T-cell (primary cell): Measurements from ENCODE around the gene CEACAM18. TPM values are rescaled to one million over a fixed set of nuclear protein-coding genes. Genes with fewer than 3 reads are reported as not detected.
"Not testable (repeated sequence)": the region's sequence is repeated elsewhere in the genome, so short reads cannot be mapped to it uniquely, and the experiment has no call there.

Experiments
- ATAC-seq, 4 experiments: fragments of 200-7000 bp in 3 of 4; fragments of 150-1000 bp in 1 of 4; cut with Tn5 transposase; replicated peaks in 1 of 4; 1 replicate in 3 of 4; 2 replicates in 1 of 4; pipeline ENCODE4 v1.10.0; 2021; ENCODE audit warnings: moderate library complexity in 3 of 4, mild to moderate bottlenecking in 2 of 4, moderate number of reproducible peaks in 1 of 4
- CTCF ChIA-PET, 2 donors: fragments of 300-600 bp; sonication (Branson Sonifier 250); formaldehyde crosslinking; loops; one replicate each; lab custom pipeline; 2022; ENCODE audit warnings: antibody characterized with exemption in 2 of 2; lab: Charles Lee
- POLR2A ChIA-PET, 2 donors: fragments of 300-600 bp; sonication (Branson Sonifier 250); formaldehyde crosslinking; loops; one replicate each; lab custom pipeline; 2022; ENCODE audit warnings: antibody characterized with exemption in 2 of 2; lab: Charles Lee
- DNase-seq, 35 experiments: peaks; one replicate each; pipeline versions ENCODE4 v3.0.0 to v3.0.0-alpha.2; 2013 to 2023
- H3K27ac ChIP-seq: one replicate; pipeline ENCODE4 v1.5.1; 2013; ENCODE audit warnings: low read length
- H3K27me3 ChIP-seq, 2 experiments: replicated peaks in 1 of 2; 1 replicate in 1 of 2; 2 replicates in 1 of 2; pipeline versions ENCODE4 v1.6.1 to v1.7.0; 2013; ENCODE audit warnings: low read length in 1 of 2, mixed read lengths in 1 of 2; ENCODE audit not compliant: control insufficient read depth in 2 of 2, insufficient read depth in 2 of 2; ENCODE audit errors: extremely low read depth in 1 of 2
- H3K36me3 ChIP-seq, 2 donors: 1 replicate in 1 of 2; 2 replicates in 1 of 2; pipeline versions ENCODE4 v1.6.1 to v1.7.0; 2013; ENCODE audit warnings: low read length in 1 of 2; ENCODE audit not compliant: control insufficient read depth in 2 of 2, insufficient read depth in 1 of 2; ENCODE audit errors: extremely low read depth in 1 of 2
- H3K4me1 ChIP-seq, 2 experiments: 1 replicate in 1 of 2; 2 replicates in 1 of 2; pipeline versions ENCODE4 v1.6.1 to v1.7.0; 2013; ENCODE audit warnings: low read length in 2 of 2, mixed read lengths in 1 of 2; ENCODE audit not compliant: insufficient read depth in 2 of 2, control insufficient read depth in 1 of 2; ENCODE audit errors: extremely low read depth in 1 of 2
- H3K4me3 ChIP-seq, 2 donors: 1 replicate in 1 of 2; 2 replicates in 1 of 2; pipeline versions ENCODE4 v1.5.1 to v1.7.0; 2013; ENCODE audit warnings: mild to moderate bottlenecking in 2 of 2, low read length in 1 of 2, moderate library complexity in 1 of 2; ENCODE audit not compliant: control insufficient read depth in 1 of 2; ENCODE audit errors: extremely low read depth in 1 of 2
- H3K9me3 ChIP-seq: 2 replicates; pipeline ENCODE4 v1.7.0; 2013
- H3K27ac Mint-ChIP-seq, 2 donors: one replicate each; pipeline ENCODE4 v1.8.0; 2020 to 2021; ENCODE audit warnings: mild to moderate bottlenecking in 2 of 2, mixed read lengths in 2 of 2
- H3K27me3 Mint-ChIP-seq, 2 donors: one replicate each; pipeline ENCODE4 v1.8.0; 2021 to 2022; ENCODE audit warnings: mixed read lengths in 2 of 2
- H3K36me3 Mint-ChIP-seq: one replicate; pipeline ENCODE4 v1.8.0; 2021; ENCODE audit warnings: mixed read lengths
- H3K4me1 Mint-ChIP-seq, 3 donors: one replicate each; pipeline ENCODE4 v1.8.0; 2020 to 2022; ENCODE audit warnings: mixed read lengths in 3 of 3, mild to moderate bottlenecking in 1 of 3
- H3K4me3 Mint-ChIP-seq, 3 donors: one replicate each; pipeline ENCODE4 v1.8.0; 2020 to 2022; ENCODE audit warnings: mild to moderate bottlenecking in 3 of 3, mixed read lengths in 3 of 3, moderate library complexity in 3 of 3
- H3K9me3 Mint-ChIP-seq, 3 donors: one replicate each; pipeline ENCODE4 v1.8.0; 2020 to 2022; ENCODE audit warnings: mixed read lengths in 3 of 3
- WGBS: methylation state at CpG from one replicate; pipeline ENCODE4 v1.1.5; 2013; ENCODE audit warnings: missing lambda C conversion rate; ENCODE audit not compliant: insufficient coverage; 5-methylcytosine and 5-hydroxymethylcytosine counted together
- total RNA-seq, 35 experiments: library from RNA in 6 of 35; stranded (reverse) in 6 of 35; fragments of 120-200 nt in 1 of 35; gene quantifications; one replicate each; pipeline versions ENCODE4 v1.2.1 to v1.2.4 and lab custom pipeline; 2013 to 2026

The CEACAM18 gene
- total RNA-seq, 5 donors from 2014 or later (not counting 1 experiment from before 2014, with no cell fraction given): not detected

GRCh38 chr19:51440052-51440451 is 38.3 kb upstream of the CEACAM18 start:
- 88% methylated on average over 2 of the region's 2 CpGs for WGBS
- Histone ChIP-seq H3K27me3 (peaks cover 0 to 7% of the 10 kb centered on the region in 2 experiments), H3K36me3 (no peaks in the 10 kb centered on the region), H3K27ac (no peak overlapping the region), H3K4me3 (no peak overlapping the region), H3K4me1 (peaks cover 12 to 32% of the 10 kb centered on the region in 2 experiments), H3K9me3 (no peaks in the 10 kb centered on the region)
- H3K27me3 Mint-ChIP-seq: peaks cover 10% of the 10 kb centered on the region in 2 donors
- ATAC-seq (no peak), DNase-seq (no peak)
- peaks cover 31 to 49% (median 44%) of the 10 kb centered on the region in 3 donors for H3K4me1 Mint-ChIP-seq
- peak overlapping the region in 1 of 3 donors; percentile 23 for H3K4me3 Mint-ChIP-seq
- H3K9me3 Mint-ChIP-seq: no peaks in the 10 kb centered on the region
- CTCF ChIA-PET: interaction anchor here (0.6 to 1.4 kb wide), 4 partner anchors 18 to 712 kb away, joined by 3 to 5 read pairs (median 4); partner anchors contain the start of gene SIGLEC10 (in 1 of the 2)
- peak overlapping the region; percentile 90 to 96 for H3K27ac Mint-ChIP-seq
- POLR2A ChIA-PET: interaction anchor here in 1 of 2 donors (0.6 kb wide), 1 partner anchor 31 kb away, joined by 4 read pairs; no protein-coding TSS in a partner anchor
- no peaks in the 10 kb centered on the region for H3K36me3 Mint-ChIP-seq

GRCh38 chr19:51440846-51441409 is 37.4 kb upstream of the CEACAM18 start:
- H3K27me3 ChIP-seq: peaks cover 0 to 7% of the 10 kb centered on the region in 2 experiments
- Mint-ChIP-seq H3K27ac (peak overlapping the region; percentile 90 to 96), H3K9me3 (no peaks in the 10 kb centered on the region), H3K27me3 (peaks cover 10% of the 10 kb centered on the region in 2 donors), H3K4me3 (peak overlapping the region; percentile 73 to 83 (median 82)), H3K4me1 (peaks cover 31 to 49% (median 44%) of the 10 kb centered on the region in 3 donors), H3K36me3 (no peaks in the 10 kb centered on the region)
- H3K36me3 ChIP-seq: no peaks in the 10 kb centered on the region
- peak overlapping the region; percentile 86 for H3K27ac ChIP-seq
- POLR2A ChIA-PET: no interaction called here
- peak overlapping the region; percentile 25 to 54 for H3K4me3 ChIP-seq
- CTCF ChIA-PET: interaction anchor here in 1 of 2 donors (0.5 kb wide), 1 partner anchor 46 kb away, joined by 4 read pairs; no protein-coding TSS in a partner anchor
- 0% methylated on average over 7 of the region's 11 CpGs for WGBS
- ATAC-seq (no peak), DNase-seq (peak in 7 of 35 experiments; percentile 5 to 41 (median 15))
- H3K4me1 ChIP-seq: peaks cover 12 to 32% of the 10 kb centered on the region in 2 experiments
- H3K9me3 ChIP-seq: no peaks in the 10 kb centered on the region

GRCh38 chr19:51441410-51442390 is 36.6 kb upstream of the CEACAM18 start:
- H3K27me3 Mint-ChIP-seq: peaks cover 3 to 4% of the 10 kb centered on the region in 2 donors
- H3K9me3 Mint-ChIP-seq: no peaks in the 10 kb centered on the region
- DNase-seq (peak; percentile 55 to 88 (median 74)), ATAC-seq (peak; percentile 89 to 93 (median 89))
- no peaks in the 10 kb centered on the region for H3K36me3 Mint-ChIP-seq
- Histone ChIP-seq H3K27ac (peak overlapping the region; percentile 86), H3K4me1 (peaks cover 12 to 32% of the 10 kb centered on the region in 2 experiments), H3K9me3 (no peaks in the 10 kb centered on the region), H3K36me3 (no peaks in the 10 kb centered on the region), H3K27me3 (peaks cover 0 to 7% of the 10 kb centered on the region in 2 experiments), H3K4me3 (peak overlapping the region; percentile 25 to 54)
- peaks cover 33 to 51% (median 44%) of the 10 kb centered on the region in 3 donors for H3K4me1 Mint-ChIP-seq
- ChIA-PET POLR2A (no interaction called here), CTCF (interaction anchor here in 1 of 2 donors (0.5 kb wide), 1 partner anchor 46 kb away, joined by 4 read pairs; no protein-coding TSS in a partner anchor)
- H3K4me3 Mint-ChIP-seq: peak overlapping the region; percentile 73 to 83 (median 82)
- H3K27ac Mint-ChIP-seq: peak overlapping the region; percentile 90 to 96
- 1% methylated on average over 11 of the region's 31 CpGs for WGBS

- H3K9me3 ChIP-seq, H3K27ac ChIP-seq, H3K27me3 Mint-ChIP-seq, H3K36me3 Mint-ChIP-seq, H3K4me3 ChIP-seq, POLR2A ChIA-PET, H3K36me3 ChIP-seq, CTCF ChIA-PET, DNase-seq, H3K9me3 Mint-ChIP-seq, ATAC-seq, H3K27me3 ChIP-seq: not testable (repeated sequence)
- 100% methylated on average over 1 of the region's 3 CpGs for WGBS
- H3K4me1 ChIP-seq: peaks cover 6 to 12% of the 10 kb centered on the region in 2 experiments
- H3K4me3 Mint-ChIP-seq: peak overlapping the region in 1 of 3 donors; percentile 72
- H3K27ac Mint-ChIP-seq: peak overlapping the region; percentile 71 to 83
- H3K4me1 Mint-ChIP-seq: peaks cover 24 to 35% (median 28%) of the 10 kb centered on the region in 3 donors
These were observed 30.8 kb upstream of the CEACAM18 start for GRCh38 chr19:51447510-51447909.

GRCh38 chr19:51448011-51448410 is 30.3 kb upstream of the CEACAM18 start:
- H3K27me3 ChIP-seq: peaks cover 0 to 6% of the 10 kb centered on the region in 2 experiments
- DNase-seq: no peak
- H3K4me1 ChIP-seq: peaks cover 6 to 12% of the 10 kb centered on the region in 2 experiments
- Mint-ChIP-seq H3K9me3 (peaks cover 0 to 7% (median 4%) of the 10 kb centered on the region in 3 donors), H3K4me3 (peak overlapping the region; percentile 68 to 72 (median 68)), H3K27ac (peak overlapping the region; percentile 83 to 92), H3K4me1 (peaks cover 19 to 30% (median 25%) of the 10 kb centered on the region in 3 donors), H3K36me3 (no peaks in the 10 kb centered on the region), H3K27me3 (peaks cover 0 to 5% of the 10 kb centered on the region in 2 donors)
- WGBS: 84% methylated on average over 7 of the region's 7 CpGs
- ChIA-PET POLR2A (no interaction called here), CTCF (no interaction called here)
- H3K4me3 ChIP-seq: no peak overlapping the region
- no peak overlapping the region for H3K27ac ChIP-seq
- no peaks in the 10 kb centered on the region for H3K36me3 ChIP-seq
- H3K9me3 ChIP-seq: no peaks in the 10 kb centered on the region
- no peak for ATAC-seq
